ENCODE results near the gene RBBP5. TPM values are rescaled to one million over a fixed set of nuclear protein-coding genes. Genes with fewer than 3 reads are reported as not detected.

Gene RBBP5
- total and polyA plus RNA-seq, 2 donors (not counting 1 experiment from before 2014, with no cell fraction given), result 6.8 to 18.5 TPM

DNA sequence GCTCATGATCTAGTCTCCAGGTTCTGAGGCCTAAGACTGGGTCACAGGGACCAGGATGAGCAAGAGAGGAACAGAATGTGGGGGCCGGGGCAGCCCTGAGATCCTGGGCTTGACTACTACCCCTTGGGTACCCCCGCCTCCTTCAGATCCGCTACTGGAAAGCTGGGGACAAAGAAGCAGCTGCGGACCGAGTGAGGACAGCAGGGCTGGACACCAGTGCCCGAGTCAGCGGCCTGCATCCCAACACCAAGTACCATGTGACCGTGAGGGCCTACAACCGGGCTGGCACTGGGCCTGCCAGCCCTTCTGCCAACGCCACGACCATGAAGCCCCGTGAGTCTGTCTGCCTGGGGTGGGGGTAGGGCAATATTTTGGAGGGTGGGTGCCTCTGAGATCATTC is 50.0 kb downstream of the RBBP5 start:
- H3K4me3 Mint-ChIP-seq, result no peak overlapping the region
- Histone ChIP-seq H3K4me2 (replicated peaks; ENCODE audit: low read depth, low read length, poor library complexity, severe bottlenecking) (no peak overlapping the region), H3K9me3 (ENCODE audit: control extremely low read depth in 1 of 3, control insufficient read depth in 2 of 3, insufficient read depth in 1 of 3, low read length in 2 of 3) (no peaks in the 10 kb centered on the region), H3K9ac (ENCODE audit: low read length) (no peak overlapping the region), H3K27me3 (replicated peaks in 1 of 4; ENCODE audit: control extremely low read depth in 1 of 4, control insufficient read depth in 3 of 4, insufficient read depth in 4 of 4, low read length in 3 of 4) (no peaks in the 10 kb centered on the region), H3K36me3 (replicated peaks in 1 of 2; ENCODE audit: control extremely low read depth in 1 of 2, control insufficient read depth in 1 of 2, extremely low read depth in 1 of 2, insufficient read depth in 2 of 2, low read length in 1 of 2) (no peaks in the 10 kb centered on the region), H3K27ac (ENCODE audit: low read length in 2 of 2) (no peak overlapping the region), H3K79me2 (ENCODE audit: control insufficient read depth, insufficient read depth, low read length) (no peaks in the 10 kb centered on the region), H3K4me3 (ENCODE audit: control extremely low read depth in 1 of 5, extremely low read depth in 1 of 5, insufficient read depth in 1 of 5, low read depth in 2 of 5, low read length in 4 of 5) (no peak overlapping the region), H3K4me1 (ENCODE audit: control insufficient read depth in 2 of 2, insufficient read depth in 2 of 2, low read length in 2 of 2) (no peaks in the 10 kb centered on the region), H2AFZ (ENCODE audit: insufficient read depth, low read depth, low read length, poor library complexity, severe bottlenecking) (no peak overlapping the region), H4K20me1 (ENCODE audit: control insufficient read depth, insufficient read depth, low read length, poor library complexity, severe bottlenecking) (no peaks in the 10 kb centered on the region)
- intact Hi-C loops (cut with micrococcal nuclease), result no loop called here
- H3K27me3 Mint-ChIP-seq, result no peaks in the 10 kb centered on the region
- H3K27ac Mint-ChIP-seq, result no peak overlapping the region
- POLR2A ChIA-PET, result no interaction called here
- H3K4me1 Mint-ChIP-seq, result no peaks in the 10 kb centered on the region
- TF ChIP-seq, protein P1, sequence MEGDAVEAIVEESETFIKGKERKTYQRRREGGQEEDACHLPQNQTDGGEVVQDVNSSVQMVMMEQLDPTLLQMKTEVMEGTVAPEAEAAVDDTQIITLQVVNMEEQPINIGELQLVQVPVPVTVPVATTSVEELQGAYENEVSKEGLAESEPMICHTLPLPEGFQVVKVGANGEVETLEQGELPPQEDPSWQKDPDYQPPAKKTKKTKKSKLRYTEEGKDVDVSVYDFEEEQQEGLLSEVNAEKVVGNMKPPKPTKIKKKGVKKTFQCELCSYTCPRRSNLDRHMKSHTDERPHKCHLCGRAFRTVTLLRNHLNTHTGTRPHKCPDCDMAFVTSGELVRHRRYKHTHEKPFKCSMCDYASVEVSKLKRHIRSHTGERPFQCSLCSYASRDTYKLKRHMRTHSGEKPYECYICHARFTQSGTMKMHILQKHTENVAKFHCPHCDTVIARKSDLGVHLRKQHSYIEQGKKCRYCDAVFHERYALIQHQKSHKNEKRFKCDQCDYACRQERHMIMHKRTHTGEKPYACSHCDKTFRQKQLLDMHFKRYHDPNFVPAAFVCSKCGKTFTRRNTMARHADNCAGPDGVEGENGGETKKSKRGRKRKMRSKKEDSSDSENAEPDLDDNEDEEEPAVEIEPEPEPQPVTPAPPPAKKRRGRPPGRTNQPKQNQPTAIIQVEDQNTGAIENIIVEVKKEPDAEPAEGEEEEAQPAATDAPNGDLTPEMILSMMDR (IDR thresholded peaks at IDR 0.05), result no peak
- no peak for TF ChIP-seq EZH2 (IDR thresholded peaks at IDR 0.05; ENCODE audit: borderline replicate concordance, insufficient read depth, low read depth, low read length, poor library complexity, severe bottlenecking)
- ATAC-seq (ENCODE audit: low read depth) (no peak), DNase-seq (no peak)
- 91% methylated on average over 7 of the region's 12 CpGs for WGBS (ENCODE audit: insufficient coverage)
- CTCF ChIA-PET, result interaction anchor here (2.6 kb wide), 1 partner anchor 10 kb away, joined by 12 read pairs; no protein-coding TSS in a partner anchor
- no peaks in the 10 kb centered on the region for H3K9me3 Mint-ChIP-seq (ENCODE audit: insufficient read depth)

DNA sequence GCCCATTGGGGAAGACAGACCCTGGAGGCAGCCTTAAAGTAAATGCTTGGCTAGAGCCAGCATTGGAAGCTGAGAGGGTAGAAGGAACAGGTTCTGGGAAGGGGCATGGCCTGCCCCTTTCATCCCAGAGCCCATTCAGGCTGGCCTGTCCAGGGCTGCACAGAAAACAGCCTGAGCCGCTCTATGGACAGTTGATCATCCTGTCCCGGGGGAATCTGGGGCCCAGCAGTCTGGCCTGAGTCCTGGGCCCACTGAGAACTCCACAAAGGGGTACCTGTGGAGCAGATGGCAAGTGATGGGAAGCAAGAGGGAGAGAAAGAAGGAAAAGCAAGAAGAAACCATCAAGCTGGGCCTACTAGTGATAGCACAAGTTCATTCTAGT is 50.8 kb downstream of the RBBP5 start:
- H3K4me2 ChIP-seq (replicated peaks; ENCODE audit: low read depth, low read length, poor library complexity, severe bottlenecking), result no peak overlapping the region
- ChIA-PET POLR2A (no interaction called here), CTCF (interaction anchor here (2.6 kb wide), 1 partner anchor 9 kb away, joined by 12 read pairs; no protein-coding TSS in a partner anchor)
- 81% methylated on average over 2 of the region's 2 CpGs for WGBS (ENCODE audit: insufficient coverage)
- H3K79me2 ChIP-seq (ENCODE audit: control insufficient read depth, insufficient read depth, low read length), result no peaks in the 10 kb centered on the region
- Mint-ChIP-seq H3K27ac (no peak overlapping the region), H3K4me3 (no peak overlapping the region), H3K27me3 (no peaks in the 10 kb centered on the region), H3K4me1 (no peaks in the 10 kb centered on the region), H3K9me3 (ENCODE audit: insufficient read depth) (no peaks in the 10 kb centered on the region)
- no peak overlapping the region for H3K4me3 ChIP-seq (ENCODE audit: control extremely low read depth in 1 of 5, extremely low read depth in 1 of 5, insufficient read depth in 1 of 5, low read depth in 2 of 5, low read length in 4 of 5)
- H3K4me1 ChIP-seq (ENCODE audit: control insufficient read depth in 2 of 2, insufficient read depth in 2 of 2, low read length in 2 of 2), result no peaks in the 10 kb centered on the region
- ATAC-seq (ENCODE audit: low read depth) (no peak), DNase-seq (no peak)
- H3K27me3 ChIP-seq (replicated peaks in 1 of 4; ENCODE audit: control extremely low read depth in 1 of 4, control insufficient read depth in 3 of 4, insufficient read depth in 4 of 4, low read length in 3 of 4), result no peaks in the 10 kb centered on the region
- no peaks in the 10 kb centered on the region for H3K9me3 ChIP-seq (ENCODE audit: control extremely low read depth in 1 of 3, control insufficient read depth in 2 of 3, insufficient read depth in 1 of 3, low read length in 2 of 3)
- no peak overlapping the region for H3K9ac ChIP-seq (ENCODE audit: low read length)
- H2AFZ ChIP-seq (ENCODE audit: insufficient read depth, low read depth, low read length, poor library complexity, severe bottlenecking), result no peak overlapping the region
- H3K36me3 ChIP-seq (replicated peaks in 1 of 2; ENCODE audit: control extremely low read depth in 1 of 2, control insufficient read depth in 1 of 2, extremely low read depth in 1 of 2, insufficient read depth in 2 of 2, low read length in 1 of 2), result no peaks in the 10 kb centered on the region
- no peak overlapping the region for H3K27ac ChIP-seq (ENCODE audit: low read length in 2 of 2)
- intact Hi-C loops (cut with micrococcal nuclease), result no loop called here
- no peak for TF ChIP-seq EZH2 (IDR thresholded peaks at IDR 0.05; ENCODE audit: borderline replicate concordance, insufficient read depth, low read depth, low read length, poor library complexity, severe bottlenecking)
- TF ChIP-seq, protein P1 (IDR thresholded peaks at IDR 0.05), result no peak
- no peaks in the 10 kb centered on the region for H4K20me1 ChIP-seq (ENCODE audit: control insufficient read depth, insufficient read depth, low read length, poor library complexity, severe bottlenecking)

Data from B cell (primary cell).